ENCODE results near the gene PTPRH. TPM values are rescaled to one million over a fixed set of nuclear protein-coding genes. Genes with fewer than 3 reads are reported as not detected.

The PTPRH gene
- total and polyA plus RNA-seq, 9 of the 15 experiments (the other 6 are each of a cell fraction or from before 2014, with no cell fraction given), result 0.87 to 34.3 (median 22.7) TPM

DNA sequence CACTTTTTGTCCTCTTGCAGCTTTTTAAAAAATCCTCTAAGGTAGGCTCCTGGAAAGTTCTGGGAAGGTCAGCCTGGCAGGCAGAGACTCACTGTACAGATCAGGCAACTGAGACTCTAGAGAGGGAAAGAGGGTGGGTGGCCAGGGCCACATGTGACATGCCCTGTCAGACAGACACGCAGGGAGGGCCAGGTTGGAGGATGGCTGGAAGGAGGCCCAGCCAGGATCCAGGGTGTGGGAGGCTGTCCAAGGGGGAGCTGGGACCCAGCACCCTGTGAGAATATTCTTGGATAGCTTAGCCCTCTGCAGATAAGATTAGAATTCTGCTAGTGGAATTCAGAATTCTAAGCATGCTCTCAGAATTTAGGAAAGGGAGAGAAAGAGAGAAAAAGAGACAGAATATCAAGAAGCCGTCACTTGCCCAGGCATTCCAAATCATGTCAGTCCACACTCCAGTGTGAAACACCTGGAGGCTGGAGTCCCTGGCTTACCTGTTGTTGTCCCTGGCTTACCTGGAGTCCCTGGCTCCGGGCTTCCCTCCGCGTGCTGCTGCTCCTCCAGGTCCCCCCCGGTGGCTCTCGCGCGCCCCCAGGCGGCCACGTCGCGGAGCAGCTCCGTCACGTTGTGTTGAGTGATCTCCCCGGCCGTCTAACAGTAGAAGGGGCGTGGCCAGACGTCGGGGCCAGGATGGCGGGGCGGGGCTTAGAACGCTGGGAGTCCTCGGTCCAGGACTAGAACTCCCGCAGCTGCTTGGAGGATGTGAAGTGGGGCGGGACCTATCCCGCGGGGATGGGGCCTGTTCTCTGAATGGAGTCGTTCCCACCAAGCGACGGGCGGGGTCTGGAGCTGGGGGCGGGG is 48.9 kb downstream of the PTPRH start (continued):
- TF ChIP-seq, protein P1, sequence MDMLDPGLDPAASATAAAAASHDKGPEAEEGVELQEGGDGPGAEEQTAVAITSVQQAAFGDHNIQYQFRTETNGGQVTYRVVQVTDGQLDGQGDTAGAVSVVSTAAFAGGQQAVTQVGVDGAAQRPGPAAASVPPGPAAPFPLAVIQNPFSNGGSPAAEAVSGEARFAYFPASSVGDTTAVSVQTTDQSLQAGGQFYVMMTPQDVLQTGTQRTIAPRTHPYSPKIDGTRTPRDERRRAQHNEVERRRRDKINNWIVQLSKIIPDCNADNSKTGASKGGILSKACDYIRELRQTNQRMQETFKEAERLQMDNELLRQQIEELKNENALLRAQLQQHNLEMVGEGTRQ (CRISPR knock-in tag; IDR thresholded peaks at IDR 0.05), result 0 out of 2 replicates have a peak, but pooled peaks have one; percentile 31
- TF ChIP-seq, protein P2, sequence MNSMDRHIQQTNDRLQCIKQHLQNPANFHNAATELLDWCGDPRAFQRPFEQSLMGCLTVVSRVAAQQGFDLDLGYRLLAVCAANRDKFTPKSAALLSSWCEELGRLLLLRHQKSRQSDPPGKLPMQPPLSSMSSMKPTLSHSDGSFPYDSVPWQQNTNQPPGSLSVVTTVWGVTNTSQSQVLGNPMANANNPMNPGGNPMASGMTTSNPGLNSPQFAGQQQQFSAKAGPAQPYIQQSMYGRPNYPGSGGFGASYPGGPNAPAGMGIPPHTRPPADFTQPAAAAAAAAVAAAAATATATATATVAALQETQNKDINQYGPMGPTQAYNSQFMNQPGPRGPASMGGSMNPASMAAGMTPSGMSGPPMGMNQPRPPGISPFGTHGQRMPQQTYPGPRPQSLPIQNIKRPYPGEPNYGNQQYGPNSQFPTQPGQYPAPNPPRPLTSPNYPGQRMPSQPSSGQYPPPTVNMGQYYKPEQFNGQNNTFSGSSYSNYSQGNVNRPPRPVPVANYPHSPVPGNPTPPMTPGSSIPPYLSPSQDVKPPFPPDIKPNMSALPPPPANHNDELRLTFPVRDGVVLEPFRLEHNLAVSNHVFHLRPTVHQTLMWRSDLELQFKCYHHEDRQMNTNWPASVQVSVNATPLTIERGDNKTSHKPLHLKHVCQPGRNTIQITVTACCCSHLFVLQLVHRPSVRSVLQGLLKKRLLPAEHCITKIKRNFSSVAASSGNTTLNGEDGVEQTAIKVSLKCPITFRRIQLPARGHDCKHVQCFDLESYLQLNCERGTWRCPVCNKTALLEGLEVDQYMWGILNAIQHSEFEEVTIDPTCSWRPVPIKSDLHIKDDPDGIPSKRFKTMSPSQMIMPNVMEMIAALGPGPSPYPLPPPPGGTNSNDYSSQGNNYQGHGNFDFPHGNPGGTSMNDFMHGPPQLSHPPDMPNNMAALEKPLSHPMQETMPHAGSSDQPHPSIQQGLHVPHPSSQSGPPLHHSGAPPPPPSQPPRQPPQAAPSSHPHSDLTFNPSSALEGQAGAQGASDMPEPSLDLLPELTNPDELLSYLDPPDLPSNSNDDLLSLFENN (IDR thresholded peaks at IDR 0.05; ENCODE audit: low read depth in 2 of 2, low read length in 2 of 2), result 0 out of 4 replicates have a peak, but pooled peaks of 1 of the 2 experiments have one; percentile 13
- no peak for TF ChIP-seq HEY1 (CRISPR knock-in tag; IDR thresholded peaks at IDR 0.05; ENCODE audit: borderline replicate concordance)
- 0 out of 2 replicates have a peak, but pooled peaks have one; percentile 19 for TF ChIP-seq RHOXF2B (CRISPR knock-in tag; conservative IDR thresholded peaks at IDR 0.05)
- TF ChIP-seq, protein P3, sequence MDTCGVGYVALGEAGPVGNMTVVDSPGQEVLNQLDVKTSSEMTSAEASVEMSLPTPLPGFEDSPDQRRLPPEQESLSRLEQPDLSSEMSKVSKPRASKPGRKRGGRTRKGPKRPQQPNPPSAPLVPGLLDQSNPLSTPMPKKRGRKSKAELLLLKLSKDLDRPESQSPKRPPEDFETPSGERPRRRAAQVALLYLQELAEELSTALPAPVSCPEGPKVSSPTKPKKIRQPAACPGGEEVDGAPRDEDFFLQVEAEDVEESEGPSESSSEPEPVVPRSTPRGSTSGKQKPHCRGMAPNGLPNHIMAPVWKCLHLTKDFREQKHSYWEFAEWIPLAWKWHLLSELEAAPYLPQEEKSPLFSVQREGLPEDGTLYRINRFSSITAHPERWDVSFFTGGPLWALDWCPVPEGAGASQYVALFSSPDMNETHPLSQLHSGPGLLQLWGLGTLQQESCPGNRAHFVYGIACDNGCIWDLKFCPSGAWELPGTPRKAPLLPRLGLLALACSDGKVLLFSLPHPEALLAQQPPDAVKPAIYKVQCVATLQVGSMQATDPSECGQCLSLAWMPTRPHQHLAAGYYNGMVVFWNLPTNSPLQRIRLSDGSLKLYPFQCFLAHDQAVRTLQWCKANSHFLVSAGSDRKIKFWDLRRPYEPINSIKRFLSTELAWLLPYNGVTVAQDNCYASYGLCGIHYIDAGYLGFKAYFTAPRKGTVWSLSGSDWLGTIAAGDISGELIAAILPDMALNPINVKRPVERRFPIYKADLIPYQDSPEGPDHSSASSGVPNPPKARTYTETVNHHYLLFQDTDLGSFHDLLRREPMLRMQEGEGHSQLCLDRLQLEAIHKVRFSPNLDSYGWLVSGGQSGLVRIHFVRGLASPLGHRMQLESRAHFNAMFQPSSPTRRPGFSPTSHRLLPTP (IDR thresholded peaks at IDR 0.05; ENCODE audit: borderline replicate concordance, extremely low read depth, insufficient read length), result no peak
- TF ChIP-seq ESRRA (IDR thresholded peaks at IDR 0.05; ENCODE audit: borderline replicate concordance, low read depth), result 0 out of 2 replicates have a peak, but pooled peaks have one; percentile 37
- TF ChIP-seq KLF1 (tag; IDR thresholded peaks at IDR 0.05), result no peak
- peak; percentile 44; the same call in 1 of the 2 replicates for TF ChIP-seq ARID1B (IDR thresholded peaks at IDR 0.05)
- peak; percentile 59; the same call in 1 of the 2 replicates for TF ChIP-seq ZBTB7A (IDR thresholded peaks at IDR 0.05; ENCODE audit: borderline replicate concordance, control insufficient read depth, low read depth, low read length)
- peak; percentile 91 for TF ChIP-seq SMC3 (conservative IDR thresholded peaks at IDR 0.05; ENCODE audit: insufficient read depth, low read depth, low read length)
- TF ChIP-seq HDAC8 (tag; IDR thresholded peaks at IDR 0.05), result no peak
- TF ChIP-seq, protein P4, sequence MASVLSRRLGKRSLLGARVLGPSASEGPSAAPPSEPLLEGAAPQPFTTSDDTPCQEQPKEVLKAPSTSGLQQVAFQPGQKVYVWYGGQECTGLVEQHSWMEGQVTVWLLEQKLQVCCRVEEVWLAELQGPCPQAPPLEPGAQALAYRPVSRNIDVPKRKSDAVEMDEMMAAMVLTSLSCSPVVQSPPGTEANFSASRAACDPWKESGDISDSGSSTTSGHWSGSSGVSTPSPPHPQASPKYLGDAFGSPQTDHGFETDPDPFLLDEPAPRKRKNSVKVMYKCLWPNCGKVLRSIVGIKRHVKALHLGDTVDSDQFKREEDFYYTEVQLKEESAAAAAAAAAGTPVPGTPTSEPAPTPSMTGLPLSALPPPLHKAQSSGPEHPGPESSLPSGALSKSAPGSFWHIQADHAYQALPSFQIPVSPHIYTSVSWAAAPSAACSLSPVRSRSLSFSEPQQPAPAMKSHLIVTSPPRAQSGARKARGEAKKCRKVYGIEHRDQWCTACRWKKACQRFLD (CRISPR knock-in tag; IDR thresholded peaks at IDR 0.05), result 0 out of 2 replicates have a peak, but pooled peaks have one; percentile 48
- TF ChIP-seq NFIC (IDR thresholded peaks at IDR 0.05), result peak; percentile 90

All from K562 (cell line).